Measurements from ENCODE around the gene TBRG4.

The TBRG4 gene

GRCh38 chr7:45112648-45113047 is 1.2 kb upstream of the TBRG4 start:
- peak overlapping the region; percentile 65 for H3K4me2 ChIP-seq (ENCODE audit: insufficient read depth, low read length)
- H3K36me3 ChIP-seq (ENCODE audit: insufficient read depth, low read length), result peaks cover 24% of the 10 kb centered on the region
- no peaks in the 10 kb centered on the region for H3K27me3 ChIP-seq (ENCODE audit: insufficient read depth, low read length, poor library complexity)
- no peaks in the 10 kb centered on the region for H3K9me3 ChIP-seq (ENCODE audit: insufficient read depth, low read length, severe bottlenecking)
- peak overlapping the region in 1 of 2 experiments; percentile 95; a peak in 2 of 4 replicates for H3K4me3 ChIP-seq (ENCODE audit: low read depth in 1 of 2, low read length in 2 of 2)
- H3K27ac ChIP-seq (ENCODE audit: low read length), result no peak overlapping the region; the same call in 1 of the 2 replicates
- no peak for TF ChIP-seq CTCF (IDR thresholded peaks at IDR 0.05; ENCODE audit: borderline replicate concordance, extremely low read depth, low read length, poor library complexity, severe bottlenecking)
- no peak for TF ChIP-seq EZH2 (IDR thresholded peaks at IDR 0.05; ENCODE audit: borderline replicate concordance, low read depth, low read length, severe bottlenecking)
- DNase-seq (no peak), ATAC-seq (ENCODE audit: insufficient read depth, low read depth) (no peak)
- peaks cover 46% of the 10 kb centered on the region for H3K79me2 ChIP-seq (ENCODE audit: insufficient read depth, low read length)
- no peak overlapping the region for H2AFZ ChIP-seq (ENCODE audit: low read depth, low read length)
- H3K9ac ChIP-seq (ENCODE audit: low read depth, low read length), result peak overlapping the region; percentile 74
- H3K4me1 ChIP-seq (ENCODE audit: insufficient read depth, low read length), result peaks cover 39% of the 10 kb centered on the region
- H4K20me1 ChIP-seq (ENCODE audit: insufficient read depth, low read length), result peaks cover 22% of the 10 kb centered on the region

GRCh38 chr7:45108863-45109262 is 2.6 kb downstream of the TBRG4 start:
- no peak for DNase-seq
- Histone ChIP-seq H4K20me1 (ENCODE audit: insufficient read depth, low read length) (peaks cover 60% of the 10 kb centered on the region), H2AFZ (ENCODE audit: low read depth, low read length) (no peak overlapping the region), H3K27me3 (ENCODE audit: insufficient read depth, low read length, poor library complexity) (no peaks in the 10 kb centered on the region), H3K27ac (ENCODE audit: low read length) (no peak overlapping the region), H3K9ac (ENCODE audit: low read depth, low read length) (0 out of 2 replicates have a peak overlapping the region, but pooled peaks have one; percentile 9), H3K36me3 (ENCODE audit: insufficient read depth, low read length) (peaks cover 62% of the 10 kb centered on the region), H3K4me2 (ENCODE audit: insufficient read depth, low read length) (peak overlapping the region; percentile 60), H3K4me1 (ENCODE audit: insufficient read depth, low read length) (peaks cover 48% of the 10 kb centered on the region), H3K4me3 (ENCODE audit: low read depth in 1 of 2, low read length in 2 of 2) (peak overlapping the region in 1 of 2 experiments; percentile 35; a peak in 2 of 4 replicates), H3K9me3 (ENCODE audit: insufficient read depth, low read length, severe bottlenecking) (no peaks in the 10 kb centered on the region), H3K79me2 (ENCODE audit: insufficient read depth, low read length) (peaks cover 73% of the 10 kb centered on the region)
- no peak for ATAC-seq (ENCODE audit: insufficient read depth, low read depth)
- no peak for TF ChIP-seq CTCF (IDR thresholded peaks at IDR 0.05; ENCODE audit: borderline replicate concordance, extremely low read depth, low read length, poor library complexity, severe bottlenecking)
- no peak for TF ChIP-seq EZH2 (IDR thresholded peaks at IDR 0.05; ENCODE audit: borderline replicate concordance, low read depth, low read length, severe bottlenecking)

- H3K79me2 ChIP-seq (ENCODE audit: insufficient read depth, low read length), result peaks cover 71% of the 10 kb centered on the region
- H3K9ac ChIP-seq (ENCODE audit: low read depth, low read length), result no peak overlapping the region
- H3K36me3 ChIP-seq (ENCODE audit: insufficient read depth, low read length), result peaks cover 77% of the 10 kb centered on the region
- TF ChIP-seq CTCF (IDR thresholded peaks at IDR 0.05; ENCODE audit: borderline replicate concordance, extremely low read depth, low read length, poor library complexity, severe bottlenecking) (no peak), EZH2 (IDR thresholded peaks at IDR 0.05; ENCODE audit: borderline replicate concordance, low read depth, low read length, severe bottlenecking) (no peak)
- ATAC-seq (ENCODE audit: insufficient read depth, low read depth) (no peak), DNase-seq (no peak)
- H4K20me1 ChIP-seq (ENCODE audit: insufficient read depth, low read length), result peaks cover 75% of the 10 kb centered on the region
- H3K4me3 ChIP-seq (ENCODE audit: low read depth in 1 of 2, low read length in 2 of 2), result no peak overlapping the region
- no peaks in the 10 kb centered on the region for H3K27me3 ChIP-seq (ENCODE audit: insufficient read depth, low read length, poor library complexity)
- no peak overlapping the region for H2AFZ ChIP-seq (ENCODE audit: low read depth, low read length)
- H3K4me2 ChIP-seq (ENCODE audit: insufficient read depth, low read length), result peak overlapping the region; percentile 60; the same call in 1 of the 2 replicates
- peaks cover 43% of the 10 kb centered on the region for H3K4me1 ChIP-seq (ENCODE audit: insufficient read depth, low read length)
- H3K27ac ChIP-seq (ENCODE audit: low read length), result no peak overlapping the region
- no peaks in the 10 kb centered on the region for H3K9me3 ChIP-seq (ENCODE audit: insufficient read depth, low read length, severe bottlenecking)
Measured at GRCh38 chr7:45107356-45107755, 4.1 kb downstream of the TBRG4 start.
